Hematopoietic multipotent progenitor cell treated with erythropoietin and hydrocortisone succinate and interleukin-3 and kit ligand, for 15 days (in vitro differentiated cells): Measurements from ENCODE around the gene SULT2B1.
"Not testable (repeated sequence)": the region's sequence is repeated elsewhere in the genome, so short reads cannot be mapped to it uniquely, and the experiment has no call there.

ENCODE experiments used
- DNase-seq: peaks from one replicate; pipeline ENCODE4 v3.0.0-alpha.2; 2015; ENCODE audit warnings: low spot score

The SULT2B1 gene

DNA sequence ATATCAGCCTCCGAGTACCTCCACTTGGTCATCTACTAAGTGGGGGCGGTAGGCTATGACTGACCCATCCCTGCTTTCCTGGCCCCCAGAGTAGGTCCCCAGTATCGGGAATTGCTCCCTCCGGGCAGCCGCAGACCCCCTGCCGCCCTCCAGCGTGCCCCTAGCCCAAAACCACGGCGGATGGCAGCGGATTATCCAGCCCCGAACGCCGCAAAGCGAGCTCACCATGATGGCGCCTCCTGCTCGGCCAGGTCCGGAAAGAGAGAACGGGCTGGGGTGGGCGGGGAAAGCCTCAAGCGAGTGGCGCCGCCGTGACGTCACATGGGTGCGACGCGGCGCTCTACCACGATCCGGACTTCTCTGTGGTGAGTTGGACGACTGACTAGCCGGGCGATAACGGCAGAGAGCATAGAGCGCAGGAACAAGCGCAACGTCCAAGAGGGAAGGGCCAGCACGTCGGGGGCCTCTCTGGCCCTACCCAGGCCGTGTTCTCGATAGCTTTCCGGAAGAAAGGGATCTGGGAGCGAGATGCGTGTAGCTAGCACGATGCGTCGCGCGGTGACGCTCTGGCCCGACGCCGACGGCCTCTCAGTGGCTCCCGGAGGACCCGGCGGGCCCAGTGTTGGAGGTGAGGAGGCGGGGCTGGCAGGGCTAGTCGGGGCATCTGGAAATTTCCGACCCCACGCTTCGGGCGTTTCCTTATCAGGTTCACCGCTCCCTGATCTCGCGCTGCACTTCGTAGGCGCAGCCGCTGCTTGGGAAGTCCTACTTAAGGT is 67.1 kb downstream of the SULT2B1 start, which contains the start of the genes RPL18 and SPHK2:
Gene RPL18, minus strand, starts transcription at position 263 of the 776 bp plus-strand sequence. Its CDS starts 35 bp downstream, at position 228.
Gene SPHK2, plus strand, starts transcription at position 591 of the 776 bp plus-strand sequence. CDS start 1,009 bp downstream, outside the sequence.
- peak; percentile 98 for DNase-seq

DNA sequence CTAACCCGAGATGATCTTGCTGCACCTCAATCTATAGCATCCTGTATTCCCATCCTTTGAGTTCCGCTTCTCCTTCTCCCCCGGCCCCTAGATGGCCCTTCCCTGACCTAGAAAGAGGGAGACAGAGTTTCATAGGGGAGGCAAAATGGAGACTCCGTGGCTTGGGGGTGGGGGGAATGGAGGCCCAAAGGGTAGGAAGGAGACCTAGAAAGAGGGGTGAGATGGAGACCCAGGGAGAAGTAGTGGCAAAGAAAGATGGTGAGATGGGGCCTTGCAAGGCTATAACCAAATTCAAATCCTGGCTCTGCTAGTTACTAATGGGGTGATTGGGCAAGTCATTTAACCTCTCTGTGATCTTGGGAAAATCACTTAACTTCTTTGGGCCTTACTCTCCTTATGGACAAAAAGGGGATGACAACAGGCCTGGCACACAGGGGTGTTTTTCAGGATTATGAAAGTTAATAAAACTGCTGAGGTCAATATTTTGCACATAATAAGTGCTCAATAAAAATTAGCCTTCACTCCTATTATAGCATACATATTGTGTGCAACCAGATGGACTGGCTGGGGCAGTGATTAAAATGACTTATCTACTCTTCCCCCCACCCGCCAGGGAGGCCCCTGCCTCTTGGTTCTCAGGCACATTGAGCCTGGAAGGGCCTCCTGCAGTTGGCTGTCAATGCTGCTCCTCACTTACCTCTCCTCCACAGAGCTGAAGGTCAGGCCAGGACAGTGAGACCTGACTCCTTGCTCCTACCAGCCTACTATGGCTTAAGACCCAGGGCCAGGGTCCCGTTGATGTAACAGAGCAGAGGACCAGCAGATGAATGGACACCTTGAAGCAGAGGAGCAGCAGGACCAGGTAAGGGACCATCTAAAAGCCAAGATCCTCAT is 68.0 kb downstream of the SULT2B1 start:
- no peak for DNase-seq

GRCh38 chr19:48623556-48624066 is 71.6 kb downstream of the SULT2B1 start:
- no peak for DNase-seq

DNA sequence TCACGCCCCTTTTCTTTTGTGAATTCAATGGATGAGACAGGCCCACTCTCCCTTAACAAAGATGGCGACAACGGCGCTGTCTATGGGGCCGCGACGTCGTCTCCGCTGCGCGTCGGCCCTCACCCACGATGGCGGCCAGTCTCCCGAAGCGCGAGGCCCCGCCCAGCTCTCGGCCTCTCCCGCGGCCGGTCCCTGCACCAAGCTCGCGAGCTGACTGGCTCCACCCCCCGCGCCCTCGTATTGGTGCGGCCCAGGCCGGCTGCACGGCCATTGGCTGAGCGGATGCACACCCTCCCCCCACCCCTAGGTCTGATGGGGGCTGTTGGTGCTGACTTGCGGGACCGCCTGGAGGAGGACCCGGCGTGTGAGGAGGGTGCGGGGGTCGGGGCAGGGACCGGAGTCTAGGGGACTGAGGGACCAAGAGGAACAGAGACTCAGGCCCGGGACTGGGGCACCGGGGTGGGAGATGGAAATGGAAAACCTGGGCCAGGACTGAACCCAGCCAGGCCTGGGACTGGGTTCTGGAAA is 72.2 kb downstream of the SULT2B1 start:
- DNase-seq: peak; percentile 98

GRCh38 chr19:48624791-48625723 is 73.1 kb downstream of the SULT2B1 start:
- no peak for DNase-seq

GRCh38 chr19:48625891-48626327 is 73.9 kb downstream of the SULT2B1 start:
- DNase-seq: no peak

GRCh38 chr19:48627201-48627864 is 75.4 kb downstream of the SULT2B1 start:
- no peak for DNase-seq

GRCh38 chr19:48627865-48628314 is 75.9 kb downstream of the SULT2B1 start:
- DNase-seq: no peak

DNA sequence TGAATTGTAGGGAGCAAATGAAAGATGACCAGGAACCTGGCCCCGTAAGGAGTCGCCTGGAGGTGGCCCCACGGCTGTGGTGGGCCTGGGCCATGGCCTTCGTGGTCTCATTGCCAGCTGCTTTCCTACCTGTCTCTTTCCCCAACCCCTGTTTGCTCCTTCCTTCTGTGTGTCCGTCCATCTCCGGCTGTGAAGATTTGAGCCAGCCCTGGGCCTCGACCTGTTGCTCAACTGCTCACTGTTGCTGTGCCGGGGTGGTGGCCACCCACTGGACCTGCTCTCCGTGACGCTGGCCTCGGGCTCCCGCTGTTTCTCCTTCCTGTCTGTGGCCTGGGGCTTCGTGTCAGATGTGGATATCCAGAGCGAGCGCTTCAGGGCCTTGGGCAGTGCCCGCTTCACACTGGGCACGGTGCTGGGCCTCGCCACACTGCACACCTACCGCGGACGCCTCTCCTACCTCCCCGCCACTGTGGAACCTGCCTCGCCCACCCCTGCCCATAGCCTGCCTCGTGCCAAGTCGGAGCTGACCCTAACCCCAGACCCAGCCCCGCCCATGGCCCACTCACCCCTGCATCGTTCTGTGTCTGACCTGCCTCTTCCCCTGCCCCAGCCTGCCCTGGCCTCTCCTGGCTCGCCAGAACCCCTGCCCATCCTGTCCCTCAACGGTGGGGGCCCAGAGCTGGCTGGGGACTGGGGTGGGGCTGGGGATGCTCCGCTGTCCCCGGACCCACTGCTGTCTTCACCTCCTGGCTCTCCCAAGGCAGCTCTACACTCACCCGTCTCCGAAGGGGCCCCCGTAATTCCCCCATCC is 76.7 kb downstream of the SULT2B1 start:
- no peak for DNase-seq

DNA sequence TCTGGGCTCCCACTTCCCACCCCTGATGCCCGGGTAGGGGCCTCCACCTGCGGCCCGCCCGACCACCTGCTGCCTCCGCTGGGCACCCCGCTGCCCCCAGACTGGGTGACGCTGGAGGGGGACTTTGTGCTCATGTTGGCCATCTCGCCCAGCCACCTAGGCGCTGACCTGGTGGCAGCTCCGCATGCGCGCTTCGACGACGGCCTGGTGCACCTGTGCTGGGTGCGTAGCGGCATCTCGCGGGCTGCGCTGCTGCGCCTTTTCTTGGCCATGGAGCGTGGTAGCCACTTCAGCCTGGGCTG is 77.3 kb downstream of the SULT2B1 start:
- no peak for DNase-seq

DNA sequence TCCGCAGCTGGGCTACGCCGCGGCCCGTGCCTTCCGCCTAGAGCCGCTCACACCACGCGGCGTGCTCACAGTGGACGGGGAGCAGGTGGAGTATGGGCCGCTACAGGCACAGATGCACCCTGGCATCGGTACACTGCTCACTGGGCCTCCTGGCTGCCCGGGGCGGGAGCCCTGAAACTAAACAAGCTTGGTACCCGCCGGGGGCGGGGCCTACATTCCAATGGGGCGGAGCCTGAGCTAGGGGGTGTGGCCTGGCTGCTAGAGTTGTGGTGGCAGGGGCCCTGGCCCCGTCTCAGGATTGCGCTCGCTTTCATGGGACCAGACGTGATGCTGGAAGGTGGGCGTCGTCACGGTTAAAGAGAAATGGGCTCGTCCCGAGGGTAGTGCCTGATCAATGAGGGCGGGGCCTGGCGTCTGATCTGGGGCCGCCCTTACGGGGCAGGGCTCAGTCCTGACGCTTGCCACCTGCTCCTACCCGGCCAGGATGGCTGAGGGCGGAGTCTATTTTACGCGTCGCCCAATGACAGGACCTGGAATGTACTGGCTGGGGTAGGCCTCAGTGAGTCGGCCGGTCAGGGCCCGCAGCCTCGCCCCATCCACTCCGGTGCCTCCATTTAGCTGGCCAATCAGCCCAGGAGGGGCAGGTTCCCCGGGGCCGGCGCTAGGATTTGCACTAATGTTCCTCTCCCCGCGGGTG is 77.8 kb downstream of the SULT2B1 start:
- peak; percentile 51 for DNase-seq

- DNase-seq: peak; percentile 78
These were observed 78.5 kb downstream of the SULT2B1 start for GRCh38 chr19:48630296-48631063.

DNA sequence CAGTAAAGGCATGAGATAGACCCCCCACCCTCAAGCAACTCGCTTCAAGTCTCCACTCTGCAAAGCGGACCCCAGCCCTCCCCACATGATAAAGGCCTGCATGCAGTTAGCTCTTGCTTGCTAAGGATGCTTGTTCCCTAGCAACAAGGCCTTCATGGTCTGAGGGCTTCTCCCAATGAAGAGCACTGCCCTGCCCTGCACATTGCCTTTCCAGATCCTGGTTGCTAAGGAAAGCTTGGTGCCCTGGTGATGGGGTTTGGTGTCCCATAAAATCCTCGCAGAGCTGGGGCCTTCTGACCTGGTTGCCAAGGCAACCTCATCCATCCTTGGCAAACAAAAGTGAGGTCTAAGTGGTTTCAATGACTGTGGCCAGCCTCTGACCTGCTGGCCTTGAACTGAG is 79.3 kb downstream of the SULT2B1 start:
- DNase-seq: no peak

DNA sequence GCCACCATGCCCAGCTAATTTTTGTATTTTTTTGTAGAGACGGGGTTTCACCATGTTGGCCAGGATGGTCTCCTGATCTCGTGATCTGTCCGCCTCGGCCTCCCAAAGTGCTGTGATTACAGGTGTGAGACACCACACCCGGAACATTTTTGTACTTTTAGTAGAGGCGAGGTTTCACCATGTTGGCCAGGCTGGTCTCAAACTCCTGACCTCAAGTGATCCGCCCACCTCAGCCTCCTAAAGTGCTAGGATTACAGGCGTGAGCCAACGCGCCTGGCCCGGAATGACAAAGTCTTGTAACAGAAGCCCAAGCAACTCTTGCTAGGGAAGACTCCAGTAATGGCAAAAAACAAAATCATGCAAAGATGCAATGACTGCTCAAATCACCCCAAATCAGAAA is 80.3 kb downstream of the SULT2B1 start:
- not testable (repeated sequence) for DNase-seq

GRCh38 chr19:48632692-48633147 is 80.7 kb downstream of the SULT2B1 start:
- DNase-seq: peak; percentile 32

DNA sequence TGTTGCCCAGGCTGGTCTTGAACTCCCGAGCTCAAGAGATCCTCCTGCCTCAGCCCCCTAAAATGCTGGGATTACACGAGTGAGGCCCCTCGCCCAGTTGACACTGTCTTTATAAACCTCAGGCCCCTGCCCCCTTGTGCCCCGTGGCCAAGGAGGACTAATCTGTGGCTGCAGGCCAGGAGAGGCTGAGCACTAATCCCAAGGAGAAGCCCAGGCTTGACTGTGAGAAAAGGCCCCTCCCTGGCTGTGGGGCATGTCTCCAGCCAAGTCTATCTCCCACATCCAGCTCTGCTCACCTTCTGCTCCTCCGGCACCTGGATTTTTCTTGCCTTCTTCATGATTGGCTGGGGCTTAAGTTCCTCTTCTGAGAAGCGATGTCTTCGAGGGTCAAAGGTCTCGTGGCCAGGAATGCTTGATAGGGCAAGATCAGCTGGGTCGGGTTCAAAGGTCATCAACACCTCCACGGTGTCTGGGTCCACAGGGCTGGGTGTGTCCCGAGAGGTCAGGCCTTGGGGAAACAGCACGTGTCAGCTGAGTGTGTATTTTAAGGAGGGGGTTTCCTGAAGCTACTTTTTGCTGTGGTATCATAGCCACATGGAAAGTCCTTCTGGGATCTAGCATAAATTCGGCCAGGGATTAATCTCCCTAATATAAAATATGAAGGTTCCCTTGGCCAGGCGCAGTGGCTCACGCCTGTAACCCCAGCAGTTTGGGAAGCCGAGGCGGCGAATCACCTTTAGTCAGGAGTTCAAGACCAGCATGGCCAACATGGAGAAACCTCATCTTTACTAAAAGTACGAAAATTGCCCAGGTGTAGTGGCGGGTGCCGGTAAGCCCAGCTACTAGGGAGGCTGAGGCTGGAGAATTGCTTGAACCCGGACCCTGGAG is 81.4 kb downstream of the SULT2B1 start:
- DNase-seq: peak; percentile 21

- no peak for DNase-seq
These were observed 82.0 kb downstream of the SULT2B1 start for GRCh38 chr19:48634036-48634342.
